AG09319 (cell line): Measurements from ENCODE around the gene EXOC3L4.

ENCODE experiments used
- DNase-seq: peaks from one replicate; pipeline ENCODE4 v3.0.0-alpha.2; 2010; ENCODE audit warnings: low read depth; ENCODE audit errors: extremely low read depth
- TF ChIP-seq, protein P1 (sequence below): IDR thresholded peaks from 2 replicates; pipeline ENCODE4 v1.5.1; 2011; ENCODE audit warnings: low read depth, mild to moderate bottlenecking, inconsistent platforms, low read length, moderate library complexity

The EXOC3L4 gene

DNA sequence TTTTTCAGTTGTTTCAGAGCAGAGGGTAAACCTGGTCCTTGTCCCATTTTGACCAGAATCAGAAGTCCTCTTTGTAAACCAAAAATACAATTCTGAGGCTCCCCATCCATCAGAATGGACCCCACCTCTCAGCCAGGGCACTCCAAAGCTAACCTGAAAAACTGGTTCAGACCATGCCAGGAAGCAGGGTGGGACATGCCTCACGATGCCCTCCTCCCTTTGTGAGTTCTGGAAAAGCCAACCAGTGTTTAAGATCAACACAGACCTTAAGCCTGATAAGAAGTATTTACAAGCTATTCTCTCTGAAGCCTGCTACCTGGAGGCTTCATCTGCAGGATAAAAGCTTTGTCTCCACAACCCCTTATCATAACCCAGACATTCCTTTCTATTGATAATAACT, 64.2 kb downstream of the EXOC3L4 start:
- TF ChIP-seq, protein P1, sequence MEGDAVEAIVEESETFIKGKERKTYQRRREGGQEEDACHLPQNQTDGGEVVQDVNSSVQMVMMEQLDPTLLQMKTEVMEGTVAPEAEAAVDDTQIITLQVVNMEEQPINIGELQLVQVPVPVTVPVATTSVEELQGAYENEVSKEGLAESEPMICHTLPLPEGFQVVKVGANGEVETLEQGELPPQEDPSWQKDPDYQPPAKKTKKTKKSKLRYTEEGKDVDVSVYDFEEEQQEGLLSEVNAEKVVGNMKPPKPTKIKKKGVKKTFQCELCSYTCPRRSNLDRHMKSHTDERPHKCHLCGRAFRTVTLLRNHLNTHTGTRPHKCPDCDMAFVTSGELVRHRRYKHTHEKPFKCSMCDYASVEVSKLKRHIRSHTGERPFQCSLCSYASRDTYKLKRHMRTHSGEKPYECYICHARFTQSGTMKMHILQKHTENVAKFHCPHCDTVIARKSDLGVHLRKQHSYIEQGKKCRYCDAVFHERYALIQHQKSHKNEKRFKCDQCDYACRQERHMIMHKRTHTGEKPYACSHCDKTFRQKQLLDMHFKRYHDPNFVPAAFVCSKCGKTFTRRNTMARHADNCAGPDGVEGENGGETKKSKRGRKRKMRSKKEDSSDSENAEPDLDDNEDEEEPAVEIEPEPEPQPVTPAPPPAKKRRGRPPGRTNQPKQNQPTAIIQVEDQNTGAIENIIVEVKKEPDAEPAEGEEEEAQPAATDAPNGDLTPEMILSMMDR, result no peak

More for the DNA sequence above, 64.2 kb downstream of the EXOC3L4 start:
- no peak for DNase-seq
